Endometrial microvascular endothelial cells (primary cell): ENCODE measurements around the gene CACTIN. TPM values are rescaled to one million over a fixed set of nuclear protein-coding genes. Genes with fewer than 3 reads are reported as not detected.
"Not testable (repeated sequence)": the region's sequence is repeated elsewhere in the genome, so short reads cannot be mapped to it uniquely, and the experiment has no call there.

Experiments used
- in situ Hi-C: cut with HindIII; loops from 2 replicates; pipeline ENCODE4 v1.10.0; 2017; ENCODE audit warnings: low sequenced_read_pairs, low pct_unique_long_range_greater_than_20kb; ENCODE audit errors: inconsistent ontology term
- total RNA-seq: library from RNA; depleted of rRNA; stranded (reverse); fragments of >200 nt; gene quantifications from one replicate; pipeline ENCODE4 v1.2.3, GENCODE V29; 2015; ENCODE audit errors: inconsistent ontology term

CACTIN gene
- total RNA-seq, 1 donor from 2014 or later, result 46.6 TPM

DNA sequence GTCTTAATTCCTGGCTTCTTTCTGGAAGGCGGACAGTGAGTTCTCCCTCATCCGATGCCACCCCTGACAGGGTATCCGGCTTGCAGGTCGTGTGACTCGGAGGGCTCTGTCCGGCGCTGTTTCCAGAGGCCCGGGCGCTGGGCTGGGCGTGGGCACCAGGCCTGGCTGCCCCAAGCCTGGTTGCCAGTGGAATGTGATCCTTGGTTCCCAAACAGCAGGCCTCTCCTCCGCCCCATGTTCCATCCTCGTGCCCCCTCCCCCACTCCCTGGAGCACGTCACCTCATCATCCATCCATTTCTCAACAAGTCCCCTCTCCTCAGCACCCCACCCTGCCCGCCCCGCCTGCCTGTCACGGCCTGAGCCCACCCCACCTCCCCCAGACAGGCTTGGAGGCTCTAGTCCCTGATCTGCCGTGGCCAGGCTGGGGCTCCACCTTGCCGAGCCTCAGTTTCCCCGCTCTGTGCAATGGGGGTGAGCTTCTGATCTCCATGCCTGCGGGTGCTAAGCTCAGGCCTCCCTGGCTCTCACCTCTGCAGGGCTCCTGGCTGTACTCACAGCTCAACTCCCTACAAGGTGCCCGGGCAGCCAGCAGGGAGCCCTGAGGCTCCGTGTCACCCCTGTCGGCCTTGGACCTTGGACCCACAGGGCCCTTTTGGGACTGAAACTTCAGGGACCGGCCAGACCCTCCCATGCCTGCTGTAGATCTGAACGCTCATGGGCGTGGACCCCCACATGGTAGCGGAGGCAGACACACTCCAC is 22.2 kb downstream of the CACTIN start:
- in situ Hi-C loops, result no loop called here

DNA sequence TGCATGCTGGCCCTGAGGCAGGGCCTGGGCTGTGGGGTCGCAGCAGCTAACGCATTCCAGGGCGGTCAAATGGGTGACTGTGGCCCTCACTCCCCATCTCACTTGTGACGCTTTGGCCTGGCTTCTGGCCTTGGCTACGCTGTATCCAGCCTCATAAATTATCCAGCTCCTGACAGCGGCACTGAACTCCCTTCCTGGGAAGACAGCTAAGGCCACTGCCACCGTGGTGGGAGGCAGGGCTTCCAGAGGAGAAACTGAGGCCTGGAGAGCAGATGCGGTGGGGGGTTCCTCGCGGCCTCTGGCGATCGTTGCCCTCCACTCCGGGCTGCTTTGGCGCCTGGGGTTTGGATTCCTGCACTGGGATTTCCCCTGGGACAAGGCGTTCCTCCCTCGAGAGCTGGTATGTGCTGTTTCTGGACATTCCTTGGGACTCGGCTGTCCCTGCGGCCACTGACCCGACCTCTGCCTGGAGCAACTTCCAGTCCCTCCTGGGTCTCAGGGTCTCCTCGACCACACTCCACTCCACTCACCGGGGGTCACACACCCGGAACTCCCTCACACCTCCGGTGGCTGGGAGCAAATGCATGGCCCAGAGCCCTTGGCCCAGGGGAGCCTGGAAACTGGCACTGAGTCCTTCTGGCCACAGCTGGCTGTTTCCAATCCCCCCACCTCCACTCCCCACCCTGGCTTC is 23.3 kb downstream of the CACTIN start:
- in situ Hi-C loops, result no loop called here

DNA sequence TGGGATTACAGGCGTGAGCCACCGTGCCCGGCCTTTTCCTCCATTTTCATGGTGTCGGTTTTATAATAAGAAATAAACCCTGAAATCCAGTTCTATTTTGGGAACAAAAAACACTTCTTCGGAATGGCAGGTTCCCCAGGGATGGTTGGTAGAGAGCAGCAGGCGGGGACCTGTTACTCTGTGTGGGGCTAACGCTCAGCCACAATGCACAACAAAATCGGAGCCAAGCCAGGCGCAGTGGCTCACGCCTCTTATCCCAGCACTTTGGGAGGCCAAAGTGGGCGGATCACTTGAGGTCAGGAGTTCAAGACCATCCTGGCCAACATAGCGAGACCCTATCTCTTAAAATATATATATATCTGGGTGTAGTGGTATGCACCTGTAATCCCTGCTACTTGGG is 25.6 kb downstream of the CACTIN start:
- in situ Hi-C loops, result no loop called here

DNA sequence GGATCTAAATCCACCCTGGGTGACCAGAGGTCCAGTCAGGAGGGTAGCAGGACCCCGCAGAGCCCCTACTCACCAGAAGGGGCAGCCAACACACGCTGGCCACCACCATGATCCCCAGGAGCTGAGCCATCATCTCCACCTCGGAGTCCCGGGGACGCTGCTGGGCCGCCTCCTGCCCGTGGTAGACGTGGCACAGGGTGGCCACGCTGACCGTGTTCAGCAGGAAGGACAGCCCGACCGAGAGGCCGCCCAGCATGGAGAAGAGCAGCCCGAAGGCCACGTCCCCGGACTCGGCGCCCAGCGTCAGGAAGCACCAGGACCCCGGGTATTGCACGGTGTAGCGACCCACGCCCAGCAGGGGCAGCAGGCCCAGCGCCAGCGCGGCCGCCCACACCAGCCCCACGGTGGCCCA is 26.8 kb downstream of the CACTIN start:
- in situ Hi-C loops, result no loop called here

DNA sequence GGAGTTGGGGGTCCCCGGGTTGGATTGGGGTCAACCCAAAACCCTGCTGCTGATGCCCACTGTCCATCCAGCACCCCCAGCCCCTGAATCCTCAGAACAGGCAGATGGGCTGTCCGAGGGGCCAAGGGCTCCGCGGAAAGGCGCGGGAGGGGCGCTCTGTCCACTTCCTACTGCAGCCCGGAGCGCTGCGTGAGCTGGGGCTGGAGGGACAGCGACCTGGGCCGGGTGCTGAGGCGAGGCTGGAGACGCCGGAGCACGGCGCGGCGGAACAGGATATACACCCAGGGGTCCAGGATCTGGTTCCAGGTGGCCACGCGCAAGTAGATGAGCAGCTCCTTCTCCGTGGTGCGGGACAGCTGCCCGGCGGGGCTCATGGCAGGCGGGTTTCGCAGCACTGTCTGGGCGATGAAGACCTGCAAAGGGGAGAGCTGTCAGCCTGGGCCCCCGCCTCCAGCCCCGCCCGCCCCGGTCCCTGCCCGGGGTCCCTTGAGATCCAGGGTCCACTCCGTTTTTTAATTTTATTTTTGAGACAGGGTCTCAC is 31.0 kb downstream of the CACTIN start:
- in situ Hi-C loops, result no loop called here

DNA sequence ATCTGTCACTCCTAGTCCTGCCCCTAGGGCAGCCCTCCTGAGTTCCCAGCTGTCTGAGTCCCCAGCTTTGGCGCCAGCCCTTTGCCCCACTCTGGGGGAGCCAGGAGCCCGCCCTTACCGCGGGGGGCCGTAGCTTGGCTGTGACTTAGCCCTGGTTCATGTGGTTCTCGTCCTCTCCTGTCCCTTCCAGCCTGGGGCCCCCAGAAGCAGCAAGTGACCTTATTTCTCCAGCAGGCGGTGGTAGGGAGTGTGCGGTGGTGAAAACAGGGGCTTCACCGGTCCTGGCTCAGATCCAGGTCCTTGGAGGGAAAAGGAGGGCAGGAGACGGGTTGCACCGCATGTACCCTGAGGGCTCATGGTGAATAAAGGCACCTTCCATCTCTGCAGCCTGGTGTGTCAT is 33.4 kb downstream of the CACTIN start:
- in situ Hi-C loops, result no loop called here

DNA sequence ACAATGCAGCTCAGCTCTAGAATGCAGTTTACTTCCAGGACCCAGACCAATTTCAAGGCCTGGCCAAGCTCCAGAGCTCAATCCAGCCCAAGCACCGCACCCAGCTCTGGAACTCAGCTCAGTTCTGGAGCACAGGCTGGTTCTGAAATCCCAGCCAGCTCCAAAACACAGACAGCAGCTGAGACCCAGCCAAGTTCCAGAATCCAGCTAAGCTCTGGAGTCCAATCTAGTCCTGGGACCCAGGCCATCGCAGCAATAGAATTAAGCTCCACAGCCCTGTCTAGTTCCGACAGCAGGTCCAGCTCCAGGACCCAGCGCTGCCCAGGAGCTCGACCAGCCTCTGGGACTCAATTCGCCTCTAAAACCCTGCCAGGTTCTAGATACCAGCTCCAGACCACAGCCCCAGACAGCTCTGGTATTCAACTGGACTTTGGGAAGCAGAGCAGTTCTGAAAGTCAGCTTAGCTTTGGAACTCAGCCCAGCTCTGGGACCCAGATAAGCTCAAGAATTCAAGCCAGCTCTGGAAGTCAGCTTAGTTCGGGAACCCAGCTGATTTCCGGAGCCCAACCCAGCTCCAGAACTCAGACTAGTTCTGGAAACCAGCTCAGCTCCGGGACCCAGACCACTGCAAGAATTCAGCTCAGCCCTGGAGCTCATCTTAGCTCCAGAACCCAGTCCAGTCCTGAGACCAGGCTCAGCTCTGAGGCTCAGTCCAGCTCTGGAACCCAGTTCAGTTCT is 34.5 kb downstream of the CACTIN start:
- in situ Hi-C loops, result no loop called here

DNA sequence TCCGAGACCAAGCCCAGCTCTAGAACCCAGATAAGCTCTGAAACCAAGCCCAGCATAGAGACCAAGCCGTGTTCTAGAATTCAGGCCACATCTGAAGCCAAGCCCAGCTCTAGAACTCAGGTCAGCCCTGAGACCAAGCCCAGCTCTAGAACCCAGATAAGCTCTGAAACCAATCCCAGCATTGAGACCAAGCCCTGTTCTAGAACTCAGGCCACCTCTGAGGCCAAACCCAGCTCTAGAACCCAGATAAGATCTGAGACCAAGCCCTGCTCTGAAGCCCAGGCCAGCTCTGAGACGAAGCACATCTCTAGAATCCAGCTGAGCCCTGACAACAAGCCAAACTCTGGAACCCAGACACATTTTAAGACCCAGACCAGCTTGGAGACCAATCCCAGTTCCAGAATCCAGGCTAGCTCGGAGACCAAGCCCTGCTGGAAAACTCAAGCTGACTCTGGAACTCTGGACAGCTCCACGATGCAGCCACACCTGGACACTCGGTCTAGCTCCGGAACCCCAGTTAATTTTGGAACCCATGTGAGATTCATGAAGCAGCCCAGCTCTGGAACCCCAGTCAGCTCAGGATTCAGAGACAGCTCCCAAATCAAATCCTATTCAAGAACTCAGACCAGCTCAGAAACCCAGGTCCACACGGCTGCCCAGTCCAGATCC is 35.5 kb downstream of the CACTIN start:
- in situ Hi-C loops, result no loop called here

DNA sequence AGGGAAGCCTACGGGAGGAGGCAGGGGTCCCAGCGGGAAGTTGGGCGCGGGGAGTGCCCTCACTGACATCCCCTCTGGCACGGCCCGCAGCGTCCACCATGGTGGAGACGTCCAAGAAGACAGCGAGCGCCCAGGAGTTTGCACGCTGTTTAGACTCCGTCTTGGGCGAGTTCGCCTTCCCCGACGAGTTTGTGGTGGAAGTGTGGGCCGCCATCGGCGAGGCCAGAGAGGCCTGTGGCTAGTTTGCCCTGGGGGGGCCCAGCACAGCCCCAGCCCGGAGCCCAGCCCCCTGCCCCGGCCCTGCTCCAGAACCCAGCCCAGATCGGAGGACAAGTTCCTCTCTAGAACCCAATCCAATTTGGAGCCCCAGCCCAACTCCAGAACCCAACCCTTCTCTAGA is 36.6 kb downstream of the CACTIN start:
- in situ Hi-C loops, result no loop called here

DNA sequence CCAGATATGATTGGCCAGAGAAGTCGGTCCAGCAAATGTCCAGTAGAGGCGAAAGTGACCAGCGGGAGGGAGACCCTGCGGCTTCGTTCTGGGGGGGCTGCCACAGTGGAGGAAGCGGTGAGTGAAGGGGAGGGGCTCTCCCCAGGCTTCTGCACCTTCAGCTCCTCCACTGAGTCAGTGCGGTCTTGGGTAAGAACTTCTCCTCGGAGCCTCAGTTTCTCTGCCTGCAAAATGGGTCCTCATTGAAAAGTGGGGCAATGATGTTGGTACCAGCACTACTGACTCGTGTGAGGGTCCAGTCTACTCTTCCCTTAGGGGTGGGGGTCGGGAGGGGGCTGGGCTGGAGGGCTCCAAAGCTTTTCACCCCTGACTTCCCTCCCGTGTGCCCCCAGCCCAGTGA is 37.2 kb downstream of the CACTIN start:
- in situ Hi-C loops, result no loop called here

DNA sequence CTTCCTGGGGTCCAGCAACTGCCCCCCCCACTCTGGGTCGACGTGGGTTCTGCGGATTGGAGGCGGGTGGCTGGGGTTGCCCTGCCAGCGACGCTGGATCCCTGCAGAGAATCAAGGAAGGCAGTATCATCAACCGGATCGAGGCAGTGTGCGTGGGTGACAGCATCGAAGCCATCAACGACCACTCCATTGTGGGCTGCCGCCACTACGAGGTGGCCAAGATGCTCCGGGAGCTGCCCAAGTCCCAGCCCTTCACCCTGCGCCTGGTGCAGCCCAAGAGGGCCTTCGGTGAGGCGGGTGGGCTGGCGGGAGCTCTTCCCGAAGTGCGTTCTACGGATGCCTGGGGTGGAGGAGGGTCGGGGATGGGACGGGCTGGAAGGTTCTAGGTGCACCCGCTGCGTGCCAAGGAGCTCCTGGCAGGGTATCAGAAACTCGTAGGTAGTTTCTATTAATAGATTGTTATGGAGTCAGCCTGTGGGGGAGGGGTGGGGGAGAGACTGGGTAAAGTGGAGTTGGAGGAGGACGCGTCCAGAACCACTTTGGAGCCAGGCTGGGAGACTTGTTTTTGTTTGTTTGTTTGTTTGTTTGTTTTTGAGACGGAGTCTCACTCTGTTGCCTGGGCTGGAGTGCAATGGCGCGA is 39.8 kb downstream of the CACTIN start:
- in situ Hi-C loops, result no loop called here

DNA sequence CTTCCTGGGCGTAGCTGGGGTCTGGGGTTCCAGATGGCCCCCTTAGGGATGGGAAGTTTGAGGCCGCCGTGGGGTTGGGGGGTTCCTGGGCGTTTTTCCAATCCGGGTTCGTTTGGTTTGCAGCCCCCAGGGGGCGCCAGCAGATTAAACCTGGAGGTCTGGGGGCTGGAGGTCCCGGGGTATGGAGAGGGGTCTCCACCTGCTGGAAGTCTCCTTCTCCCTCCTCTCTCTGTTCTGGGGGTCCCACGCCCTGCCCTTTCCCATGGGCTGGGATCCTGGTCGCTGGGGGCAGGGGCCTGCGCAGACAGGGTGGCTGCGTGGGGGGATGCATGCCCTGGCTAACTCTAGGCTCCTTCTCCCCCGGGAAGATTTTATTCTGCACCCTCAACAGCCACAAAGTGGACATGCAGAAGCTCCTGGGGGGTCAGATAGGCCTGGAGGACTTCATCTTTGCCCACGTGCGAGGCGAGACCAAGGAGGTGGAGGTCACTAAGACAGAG is 40.4 kb downstream of the CACTIN start:
- in situ Hi-C loops, result no loop called here

DNA sequence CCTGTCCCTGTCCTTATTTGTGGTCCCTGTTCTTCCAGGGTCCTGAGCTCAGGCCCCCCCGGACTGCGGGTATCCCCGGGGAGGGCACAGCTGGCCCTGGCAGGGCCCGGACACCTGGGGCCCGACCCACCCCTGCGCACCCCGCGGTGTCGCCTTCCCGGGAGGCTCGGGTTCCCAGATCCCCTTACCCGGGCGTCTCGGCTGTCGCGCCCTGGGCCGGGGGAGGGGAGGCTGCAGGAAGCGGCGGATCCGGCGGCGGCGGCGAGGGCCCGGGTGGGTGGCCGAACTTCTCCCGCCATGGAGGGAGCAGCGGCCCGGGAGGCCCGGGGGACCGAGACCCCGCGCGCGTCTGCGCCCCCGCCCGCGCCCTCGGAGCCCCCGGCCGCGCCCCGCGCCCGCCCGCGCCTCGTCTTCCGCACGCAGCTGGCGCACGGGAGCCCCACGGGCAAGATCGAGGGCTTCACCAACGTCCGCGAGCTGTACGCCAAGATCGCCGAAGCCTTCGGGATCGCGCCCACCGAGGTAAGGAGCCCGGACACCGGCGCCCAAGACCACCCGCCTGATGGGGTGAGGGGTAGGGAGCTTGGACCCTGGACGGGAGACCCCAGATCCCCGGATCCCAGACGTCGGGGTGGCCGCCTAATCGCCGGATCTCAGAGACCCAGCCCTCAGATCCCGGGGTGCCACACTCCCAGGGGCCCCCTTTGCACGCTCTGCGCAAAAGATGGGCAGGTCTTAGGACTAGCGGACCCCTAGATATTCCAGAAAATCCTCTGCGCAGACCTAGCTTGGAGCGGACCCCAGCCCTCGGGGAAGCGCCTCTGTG is 41.1 kb downstream of the CACTIN start, which contains the start of gene GIPC3:
Gene GIPC3, plus strand, starts transcription at position 178 of the 826 bp plus-strand sequence. Its CDS starts 120 bp downstream, at position 298.
- in situ Hi-C loops, result no loop called here

DNA sequence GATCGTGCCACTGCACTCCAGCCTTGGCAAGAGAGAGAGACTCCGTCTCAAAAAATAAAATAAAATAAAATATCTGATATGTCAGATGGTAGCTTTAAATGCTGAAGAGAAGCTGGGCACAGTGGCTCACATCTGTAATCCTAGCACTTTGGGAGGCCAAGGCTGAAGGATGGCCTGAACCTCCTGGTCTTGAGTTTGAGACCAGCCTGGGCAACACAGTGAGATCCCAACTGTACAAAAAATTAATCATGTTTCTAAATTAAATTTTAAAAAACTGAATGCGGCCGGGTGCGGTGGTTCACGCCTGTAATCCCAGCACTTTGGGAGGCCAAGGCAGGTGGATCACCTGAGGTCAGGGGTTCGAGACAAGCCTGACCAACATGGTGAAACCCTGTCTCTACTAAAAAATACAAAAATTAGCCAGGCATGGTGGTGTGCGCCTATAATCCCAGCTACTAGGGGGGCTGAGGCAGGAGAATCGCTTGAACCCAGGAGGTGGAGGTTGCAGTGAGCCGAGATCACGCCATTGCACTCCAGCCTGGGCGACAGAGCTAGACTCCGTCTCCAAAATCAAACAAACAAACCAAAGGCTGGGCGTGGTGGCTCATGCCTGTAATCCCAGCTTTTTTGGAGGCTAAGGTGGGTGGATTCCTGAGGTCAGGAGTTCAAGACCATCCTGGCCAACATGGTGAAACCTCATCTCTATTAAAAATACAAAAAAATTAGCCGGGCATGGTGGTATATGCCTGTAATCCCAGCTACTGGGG is 42.4 kb downstream of the CACTIN start:
- in situ Hi-C loops, result not testable (repeated sequence)

DNA sequence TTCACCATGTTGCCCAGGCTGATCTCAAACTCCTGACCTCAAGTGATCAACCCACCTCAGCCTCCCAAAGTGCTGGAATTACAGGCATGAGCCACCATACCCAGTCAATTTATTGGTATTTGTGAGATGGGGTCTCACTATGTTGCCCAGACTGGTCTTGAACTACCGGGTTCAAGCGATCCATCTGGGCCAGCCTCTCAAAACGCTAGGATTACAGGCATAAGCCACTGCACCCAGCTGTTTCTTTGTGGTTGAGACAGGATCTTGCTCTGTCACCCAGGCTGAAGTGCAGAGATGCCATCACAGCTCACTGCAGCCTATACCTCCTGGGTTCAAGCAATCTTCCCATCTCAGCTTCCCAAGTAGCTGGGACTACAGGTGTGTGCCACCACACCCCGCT is 44.8 kb downstream of the CACTIN start:
- in situ Hi-C loops, result not testable (repeated sequence)

DNA sequence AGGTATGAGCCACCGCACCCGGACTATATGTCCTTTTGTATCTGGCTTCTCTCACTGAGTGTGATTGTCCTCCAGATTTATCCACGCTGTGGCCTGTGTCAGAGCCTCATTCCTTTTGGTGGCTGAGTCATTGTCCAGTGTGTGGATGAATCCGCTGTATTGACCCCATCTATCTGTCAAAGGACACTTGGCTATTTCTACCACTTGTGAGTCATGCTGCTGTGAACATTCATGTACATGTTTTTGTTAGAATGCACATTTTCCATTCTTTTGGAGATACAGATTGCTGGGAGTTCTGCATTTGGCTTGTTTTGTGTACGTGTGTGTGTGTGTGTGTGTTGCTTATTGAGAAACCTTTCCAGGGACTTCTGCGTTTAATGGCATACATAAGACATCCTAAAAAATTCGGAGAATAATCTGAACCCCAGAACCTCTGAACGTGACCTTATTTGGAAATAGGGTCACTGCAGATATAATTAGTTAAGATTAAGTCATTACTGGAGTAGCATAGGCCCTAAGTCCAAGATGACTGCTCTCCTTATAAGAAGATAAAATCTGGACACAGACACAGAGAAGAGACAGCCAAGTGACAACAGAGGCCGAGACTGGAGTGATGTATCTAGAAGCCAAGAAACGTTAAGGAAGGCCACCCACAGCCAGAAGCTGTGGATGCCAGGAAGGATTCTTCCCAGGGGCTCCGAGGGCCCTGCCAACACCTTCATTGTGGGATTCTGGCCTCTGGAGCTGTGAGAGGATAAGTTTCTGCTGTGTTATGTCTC is 46.2 kb downstream of the CACTIN start:
- in situ Hi-C loops, result no loop called here
